ENCODE data around the gene CTSA. TPM values are rescaled to one million over a fixed set of nuclear protein-coding genes. Genes with fewer than 3 reads are reported as not detected.
A peak's percentile ranks its signal among the peaks of the same experiment; 100 is the strongest.

CTSA gene
- total and polyA plus RNA-seq, 9 of the 15 experiments (the other 6 are each of a cell fraction or from before 2014, with no cell fraction given), result 8.8 to 61.7 (median 28.3) TPM

- no peak for TF ChIP-seq MLX (CRISPR knock-in tag; conservative IDR thresholded peaks at IDR 0.05)
- TF ChIP-seq BACH1 (tag; IDR thresholded peaks at IDR 0.05), result no peak
- TF ChIP-seq PATZ1 (CRISPR knock-in tag; IDR thresholded peaks at IDR 0.05; ENCODE audit: borderline replicate concordance), result no peak
- TF ChIP-seq RBM15 (IDR thresholded peaks at IDR 0.05; ENCODE audit: insufficient read depth, low read length), result no peak
- TF ChIP-seq MBD2 (IDR thresholded peaks at IDR 0.05; ENCODE audit: borderline replicate concordance, low read depth), result no peak
- TF ChIP-seq ZNF354B (CRISPR knock-in tag; IDR thresholded peaks at IDR 0.05), result no peak
- peak; percentile 51 for TF ChIP-seq ASH1L (IDR thresholded peaks at IDR 0.05; ENCODE audit: borderline replicate concordance, low read depth, partially characterized antibody)
- no peak for TF ChIP-seq ZBTB1 (CRISPR knock-in tag; IDR thresholded peaks at IDR 0.05; ENCODE audit: borderline replicate concordance, low read depth)
- no peak for TF ChIP-seq E2F3 (CRISPR knock-in tag; IDR thresholded peaks at IDR 0.05)
- no peak for TF ChIP-seq ZFP36 (IDR thresholded peaks at IDR 0.05; ENCODE audit: low read depth, low read length, partially characterized antibody)
- TF ChIP-seq XRCC3 (IDR thresholded peaks at IDR 0.05), result no peak
- no peak for TF ChIP-seq ZNF75A (CRISPR knock-in tag; IDR thresholded peaks at IDR 0.05)
- no peak for TF ChIP-seq CBFA2T3 (IDR thresholded peaks at IDR 0.05)
- TF ChIP-seq MED1 (CRISPR knock-in tag; IDR thresholded peaks at IDR 0.05; ENCODE audit: borderline replicate concordance), result no peak
- TF ChIP-seq SMAD1 (IDR thresholded peaks at IDR 0.05; ENCODE audit: low read depth, low read length, partially characterized antibody), result no peak
- TF ChIP-seq E4F1 (CRISPR knock-in tag; IDR thresholded peaks at IDR 0.05; ENCODE audit: borderline replicate concordance), result no peak
- no peak for TF ChIP-seq CTCF (IDR thresholded peaks at IDR 0.05 in 2 of 3, conservative IDR thresholded peaks at IDR 0.05 in 1 of 3; ENCODE audit: insufficient read depth in 2 of 3, low read depth in 1 of 3, low read length in 3 of 3)
- no peak for TF ChIP-seq FOXO4 (CRISPR knock-in tag; IDR thresholded peaks at IDR 0.05)
- no peak for TF ChIP-seq ZC3H11A (IDR thresholded peaks at IDR 0.05; ENCODE audit: low read depth, low read length)
Observed at GRCh38 chr20:45910670-45911485, 19.7 kb downstream of the CTSA start (continued).

All from K562 (cell line).